Embryonic facial prominence (tissue), 1 donor: ENCODE measurements around the gene SGCB.
"Not testable (repeated sequence)": the region's sequence is repeated elsewhere in the genome, so short reads cannot be mapped to it uniquely, and the experiment has no call there.

Experiments used
- DNase-seq: peaks from one replicate; pipeline ENCODE4 v3.0.0-alpha.2; 2016; ENCODE audit errors: extremely low spot score

Gene SGCB, protein sequence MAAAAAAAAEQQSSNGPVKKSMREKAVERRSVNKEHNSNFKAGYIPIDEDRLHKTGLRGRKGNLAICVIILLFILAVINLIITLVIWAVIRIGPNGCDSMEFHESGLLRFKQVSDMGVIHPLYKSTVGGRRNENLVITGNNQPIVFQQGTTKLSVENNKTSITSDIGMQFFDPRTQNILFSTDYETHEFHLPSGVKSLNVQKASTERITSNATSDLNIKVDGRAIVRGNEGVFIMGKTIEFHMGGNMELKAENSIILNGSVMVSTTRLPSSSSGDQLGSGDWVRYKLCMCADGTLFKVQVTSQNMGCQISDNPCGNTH

DNA sequence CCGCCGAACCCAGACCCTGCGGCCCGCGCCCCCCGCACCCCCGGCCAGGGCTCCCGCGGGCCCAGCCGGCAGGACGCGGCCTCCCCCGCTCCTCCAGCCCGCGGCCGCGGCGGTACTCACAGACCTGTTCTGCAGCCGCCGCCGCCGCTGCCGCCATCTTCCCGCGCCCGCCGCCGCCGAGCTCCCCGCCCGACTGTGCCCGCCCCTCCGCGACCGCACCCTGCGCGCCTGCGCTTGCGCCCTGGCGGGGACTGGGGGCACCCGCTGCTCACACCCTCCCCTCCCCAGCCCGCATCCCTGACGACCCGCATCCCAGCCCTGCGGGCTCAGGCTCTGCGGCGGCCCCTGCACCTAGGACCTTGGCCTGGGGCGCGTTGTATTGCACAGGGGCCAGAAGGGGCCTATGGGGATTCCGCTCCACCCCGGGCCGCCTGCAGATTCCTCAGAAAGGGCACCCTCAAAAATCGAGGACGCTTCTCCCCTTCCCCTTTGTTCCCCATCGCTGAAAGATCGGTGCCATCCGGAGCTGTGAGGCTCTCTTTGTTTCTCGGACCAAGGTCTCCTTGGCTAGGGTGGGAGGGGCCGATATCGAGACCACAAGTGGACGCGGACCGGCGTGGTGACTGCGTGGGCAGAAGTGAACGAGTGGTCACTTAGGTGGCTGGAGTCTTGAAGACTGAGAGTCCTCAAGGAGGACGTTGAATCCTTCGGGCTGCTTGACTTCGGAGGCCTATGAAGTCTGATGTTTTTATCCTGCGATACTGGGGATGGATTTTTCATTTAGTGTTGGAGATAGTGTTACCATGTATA is at the start of gene SGCB:
Gene SGCB (minus strand): TSS at position 197 of the 810 bp plus-strand sequence. CDS start 40 bp downstream, at position 157.
- DNase-seq, result peak; percentile 31

DNA sequence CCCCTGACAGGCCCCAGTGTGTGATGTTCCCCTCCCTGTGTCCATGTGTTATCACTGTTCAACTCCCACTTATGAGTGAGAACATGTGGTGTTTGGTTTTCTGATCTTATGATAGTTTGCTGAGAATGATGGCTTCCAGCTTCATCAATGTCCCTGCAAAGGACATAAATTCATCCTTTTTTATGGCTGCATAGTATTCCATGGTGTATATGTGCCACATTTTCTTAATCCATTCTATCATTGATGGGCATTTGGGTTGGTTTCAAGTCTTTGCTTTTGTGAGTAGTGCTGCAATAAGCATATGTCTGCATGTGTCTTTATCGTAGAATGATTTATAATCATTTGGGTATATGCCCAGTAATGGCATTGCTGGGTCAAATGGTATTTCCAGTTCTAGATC is 48.3 kb upstream of the SGCB start:
- not testable (repeated sequence) for DNase-seq

DNA sequence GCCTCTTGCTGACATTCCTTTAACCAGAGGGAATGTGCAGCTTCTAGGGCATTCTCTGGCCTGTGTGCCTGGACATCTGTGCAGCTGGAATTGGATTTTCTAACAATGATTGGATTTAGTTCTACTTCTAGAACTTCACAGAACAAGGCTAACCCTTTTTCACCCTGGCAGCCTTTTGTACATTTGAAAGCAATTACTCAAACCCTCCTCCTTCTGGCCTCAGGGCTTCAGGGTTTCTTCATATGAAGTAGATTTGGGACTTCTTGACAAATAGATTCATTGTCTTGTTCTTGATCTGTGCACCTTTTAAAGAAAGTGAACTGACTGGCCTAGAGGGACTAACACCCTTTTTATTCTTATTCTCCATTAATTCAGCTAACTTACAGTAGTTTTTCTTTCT is 43.1 kb upstream of the SGCB start:
- no peak for DNase-seq

GRCh38 chr4:52079659-52080058 is 41.6 kb upstream of the SGCB start:
- DNase-seq, result no peak

- DNase-seq, result no peak
Observed at GRCh38 chr4:52076731-52077130, 38.6 kb upstream of the SGCB start.

DNA sequence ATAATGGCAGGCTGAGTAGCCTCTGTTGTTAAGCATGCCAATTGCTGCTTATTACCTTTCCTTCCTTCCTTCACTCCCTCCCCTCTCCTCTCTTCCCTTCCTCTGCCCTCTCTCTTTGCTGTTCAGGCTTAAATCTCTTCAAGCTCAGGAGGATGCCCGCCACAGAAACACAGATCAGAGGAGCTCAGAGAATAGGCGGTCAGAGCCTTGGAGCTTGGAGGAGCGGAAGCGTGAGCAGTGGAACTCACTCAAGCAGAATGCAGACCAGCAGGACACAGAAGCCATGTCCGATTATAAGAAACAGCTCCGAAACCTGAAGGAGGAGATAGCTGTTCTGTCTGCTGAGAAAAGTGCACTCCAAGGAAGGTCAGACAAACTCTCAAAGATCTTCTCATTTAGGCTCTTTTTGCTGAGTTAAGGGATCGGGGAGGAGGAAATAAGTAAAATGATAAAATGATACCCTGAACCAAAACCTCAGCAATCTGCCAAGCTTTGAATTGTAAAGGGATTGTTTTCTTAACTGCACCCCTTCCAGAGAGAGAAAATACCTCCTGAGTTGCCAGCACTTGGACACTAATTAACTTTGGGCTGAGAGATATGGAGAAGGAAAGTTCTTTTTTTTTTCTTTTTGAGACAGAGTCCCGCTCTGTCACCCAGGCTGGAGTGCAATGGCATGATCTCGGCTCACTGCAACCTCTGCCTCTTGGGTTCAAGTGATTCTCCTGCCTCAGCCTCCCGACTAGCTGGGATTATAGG is 33.9 kb upstream of the SGCB start:
- no peak for DNase-seq

- no peak for DNase-seq
Observed at GRCh38 chr4:52069571-52069970, 31.5 kb upstream of the SGCB start.

- no peak for DNase-seq
Observed at GRCh38 chr4:52059372-52059771, 21.3 kb upstream of the SGCB start.

DNA sequence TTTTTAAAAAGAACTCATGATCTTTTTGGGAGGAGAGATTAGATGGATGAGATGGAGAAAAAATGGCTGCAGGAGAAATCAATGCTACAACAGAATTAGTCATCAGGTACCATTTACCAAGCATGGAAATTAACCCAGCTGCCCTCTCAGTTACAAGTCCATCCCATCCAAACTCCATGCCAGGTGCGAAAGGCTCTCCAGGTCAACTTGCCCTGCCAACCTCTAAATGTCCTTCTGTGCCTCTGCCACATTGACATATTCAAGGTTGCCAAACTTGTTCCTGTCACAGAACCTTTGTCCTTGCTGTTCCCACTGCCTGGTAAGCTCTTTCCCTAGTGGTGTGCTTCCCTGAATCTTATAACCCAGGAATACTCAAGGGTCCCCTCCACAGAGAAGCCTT is 20.2 kb upstream of the SGCB start:
- no peak for DNase-seq

DNA sequence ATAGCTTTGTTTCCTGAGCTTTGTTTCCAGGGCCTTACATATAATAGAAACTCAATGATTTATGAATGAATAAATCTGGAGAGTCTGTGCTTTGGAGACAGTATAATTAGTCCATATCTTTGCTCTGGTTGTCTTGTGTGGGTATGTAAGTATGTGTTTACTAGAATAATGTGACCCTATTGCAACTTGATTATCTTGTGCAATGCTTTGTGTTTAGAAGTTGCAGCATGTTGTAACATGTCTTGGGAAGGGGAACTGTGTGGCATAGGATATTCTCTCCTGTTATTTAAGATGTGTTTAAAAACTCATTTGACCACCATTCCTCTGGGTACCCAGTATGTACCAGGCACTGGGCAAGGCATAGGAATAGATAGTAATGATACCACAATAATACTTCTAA is 19.1 kb upstream of the SGCB start:
- DNase-seq, result no peak

DNA sequence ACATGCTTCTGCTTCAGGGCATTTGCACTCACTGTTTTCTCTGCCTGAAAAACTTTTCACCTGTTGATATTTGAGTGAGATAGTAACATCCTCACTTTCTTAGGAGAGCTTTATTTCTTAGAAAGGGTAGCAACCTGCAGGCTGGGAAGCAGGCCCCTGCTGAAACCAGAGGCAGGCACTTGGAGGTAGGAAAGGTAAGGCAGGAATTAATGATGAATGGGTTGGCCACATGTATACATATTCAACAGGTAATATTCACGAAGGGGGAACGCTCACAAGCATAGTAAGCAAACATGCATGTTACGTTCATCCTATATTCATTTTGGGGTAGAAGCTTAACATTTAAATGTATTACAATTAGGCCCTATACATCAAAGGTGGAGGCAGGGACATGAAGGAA is 16.2 kb upstream of the SGCB start:
- no peak for DNase-seq

- no peak for DNase-seq
Observed at GRCh38 chr4:52052475-52052780, 14.3 kb upstream of the SGCB start.

- DNase-seq, result peak; percentile 24
Observed at GRCh38 chr4:52051615-52052474, 13.7 kb upstream of the SGCB start.

DNA sequence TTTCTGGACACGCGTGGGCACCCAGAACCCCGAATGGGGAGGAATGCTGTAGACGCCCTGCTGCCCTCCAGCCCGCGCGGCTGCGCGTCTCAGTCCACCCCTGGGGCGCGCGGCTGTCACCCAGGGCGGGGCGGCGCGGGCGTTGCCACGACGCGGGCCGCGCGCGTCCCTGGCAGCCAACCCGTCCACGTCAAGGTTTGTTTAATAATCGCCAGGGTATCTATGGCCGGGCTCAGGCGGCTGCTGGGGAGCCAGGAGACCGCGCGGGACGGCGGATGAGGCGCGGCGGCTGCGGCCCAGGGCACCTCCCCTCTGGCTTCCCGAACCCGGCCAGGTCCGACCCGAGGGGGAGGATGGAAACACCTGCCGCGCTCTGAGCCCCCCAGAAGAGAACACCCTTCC is 13.1 kb upstream of the SGCB start, which contains the start of gene SPATA18:
Gene SPATA18 (plus strand): TSS at position 92 of the 402 bp plus-strand sequence. CDS start 401 bp downstream, outside the sequence.
- no peak for DNase-seq

DNA sequence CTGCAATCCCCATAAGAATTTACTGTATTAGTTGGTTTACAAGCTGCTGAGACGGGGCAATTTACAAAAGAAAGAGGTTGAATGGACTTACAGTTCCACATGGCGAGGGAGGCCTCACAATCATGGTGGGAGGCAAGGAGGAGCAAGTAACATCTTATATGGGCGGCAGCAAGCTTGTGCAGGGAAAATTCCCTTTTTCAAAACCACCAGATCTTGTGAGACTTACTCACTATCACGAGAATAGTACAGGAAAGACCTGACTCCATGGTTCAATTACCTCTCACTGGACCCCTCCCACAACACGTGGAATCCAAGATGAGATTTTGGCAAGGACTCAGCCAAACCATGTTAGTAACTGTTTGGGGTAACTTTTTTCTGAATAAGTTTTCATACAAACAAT is 11.2 kb upstream of the SGCB start:
- no peak for DNase-seq

DNA sequence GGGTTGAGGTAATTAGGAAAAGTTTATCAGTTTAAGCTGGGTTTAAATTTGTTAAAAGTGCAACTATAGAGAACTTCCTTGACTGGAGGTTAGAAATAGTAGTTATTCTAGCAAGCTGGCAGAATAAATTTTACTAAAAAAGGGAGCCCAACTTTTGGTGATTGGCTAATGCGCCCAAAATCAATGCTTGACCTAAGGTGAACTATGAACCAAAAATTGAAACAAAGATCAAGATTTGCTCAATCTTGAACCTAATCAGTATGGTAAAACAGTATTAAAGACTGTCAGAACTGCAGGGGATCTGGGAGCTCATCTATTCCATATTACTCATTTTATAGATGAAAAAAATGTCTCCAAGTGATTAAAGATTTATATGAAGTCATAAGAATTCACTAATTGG is 6.9 kb upstream of the SGCB start:
- no peak for DNase-seq

DNA sequence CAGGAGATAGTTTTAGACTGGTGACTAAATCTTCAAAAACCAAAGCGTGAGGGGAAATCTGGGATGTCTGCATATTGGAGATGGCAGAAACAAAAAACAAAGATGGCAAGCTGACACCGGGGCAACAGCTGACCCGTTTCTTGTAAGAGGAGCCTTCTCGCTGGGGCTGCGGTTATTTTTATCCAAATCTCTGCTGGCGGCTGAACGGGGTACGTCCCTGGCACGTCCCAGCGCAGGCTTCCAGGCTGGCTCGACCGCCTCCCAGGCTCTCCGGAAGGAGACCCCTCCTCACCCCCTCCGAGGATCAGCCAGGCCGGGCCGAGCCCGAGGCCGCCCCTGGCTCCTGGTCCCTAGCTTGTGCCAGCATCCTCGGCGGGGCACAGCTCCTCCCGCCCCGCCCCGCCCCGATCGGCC is 403 bp downstream of the SGCB start:
- DNase-seq, result peak; percentile 48

GRCh38 chr4:52036886-52037530 is 1.1 kb downstream of the SGCB start:
- peak; percentile 22 for DNase-seq

- DNase-seq, result no peak
Observed at GRCh38 chr4:52035190-52035589, 2.9 kb downstream of the SGCB start.

DNA sequence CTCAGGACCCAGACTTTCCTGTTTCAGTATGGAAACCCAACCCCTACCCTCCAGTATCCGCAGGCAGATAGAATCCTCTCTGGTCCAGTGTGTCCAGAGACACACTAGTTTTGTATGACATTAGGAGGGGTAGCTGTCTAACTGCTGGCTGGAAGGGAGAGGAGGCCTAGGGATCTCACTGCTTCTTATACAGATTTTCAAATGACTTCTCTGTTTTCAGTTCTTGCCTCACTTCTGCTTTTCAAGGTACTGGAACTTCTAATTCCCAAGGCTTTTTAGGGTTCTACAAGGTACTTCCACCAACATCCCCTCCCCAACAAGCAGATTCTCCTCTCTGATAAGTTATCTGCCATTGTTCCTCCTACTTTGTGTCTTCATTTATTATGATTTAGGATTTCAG is 6.1 kb downstream of the SGCB start:
- no peak for DNase-seq

- DNase-seq, result no peak
Observed at GRCh38 chr4:52028970-52029369, 9.1 kb downstream of the SGCB start.
